Right renal pelvis (tissue), 4 donors: ENCODE results near the gene STEAP1. TPM values are rescaled to one million over a fixed set of nuclear protein-coding genes. Genes with fewer than 3 reads are reported as not detected.
"Not testable (repeated sequence)": the region's sequence is repeated elsewhere in the genome, so short reads cannot be mapped to it uniquely, and the experiment has no call there.

ENCODE experiments used
- DNase-seq, 4 donors: peaks; one replicate each; pipeline ENCODE4 v3.0.0-alpha.2; 2013; ENCODE audit warnings: low read depth in 4 of 4, low spot score in 3 of 4, missing footprints in 1 of 4
- polyA plus RNA-seq, 4 donors: library from polyadenylated mRNA; unstranded; fragments of 120-200 nt; gene quantifications; one replicate each; pipeline ENCODE4 v1.2.1, GENCODE V29; 2013; ENCODE audit not compliant: insufficient read length in 4 of 4

The STEAP1 gene
- polyA plus RNA-seq: 10 to 100 TPM; 11.0 to 13.6 (median 11.2) TPM

DNA sequence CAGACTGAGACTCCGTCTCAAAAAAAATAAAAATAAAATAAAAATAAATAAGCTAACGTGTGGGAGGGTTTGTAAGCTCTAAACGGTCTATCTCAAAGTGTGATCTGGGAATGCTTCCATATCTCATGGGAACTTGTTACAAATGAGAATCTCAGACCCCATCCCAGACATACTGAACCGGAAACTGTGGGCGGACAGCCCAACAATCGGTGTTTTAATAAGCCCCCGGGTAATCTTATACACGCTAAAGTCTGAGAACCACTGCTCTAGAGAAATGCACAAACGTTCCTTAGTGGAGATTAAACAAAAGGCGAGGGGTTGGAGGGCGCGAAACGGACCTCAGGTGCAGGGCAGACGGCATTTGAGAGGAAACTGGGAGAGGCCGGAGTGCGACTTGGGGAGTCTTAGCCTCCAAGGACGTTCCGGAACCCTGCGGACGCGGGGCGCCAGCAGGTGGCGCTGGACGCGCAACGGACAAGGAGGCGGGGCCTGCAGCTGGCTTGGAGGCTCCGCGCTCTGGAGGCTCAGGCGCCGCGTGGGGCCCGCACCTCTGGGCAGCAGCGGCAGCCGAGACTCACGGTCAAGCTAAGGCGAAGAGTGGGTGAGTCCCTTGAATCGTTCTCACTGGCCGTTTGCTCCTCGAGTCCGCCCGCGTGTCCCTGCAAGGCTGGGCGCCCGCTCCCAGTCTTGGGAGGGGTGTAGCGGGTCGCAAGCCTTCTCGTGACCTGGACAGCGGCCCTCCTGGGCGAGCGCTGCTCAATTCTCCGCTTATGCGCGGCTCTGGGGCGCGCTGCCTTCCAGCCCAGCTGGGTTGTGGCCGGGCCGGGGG lies at the start of gene STEAP1:
TSS of gene STEAP1 (plus strand) at position 527 of the 829 bp plus-strand sequence. CDS start 5,320 bp downstream, outside the sequence.
- DNase-seq: peak; percentile 69 to 84 (median 80)

DNA sequence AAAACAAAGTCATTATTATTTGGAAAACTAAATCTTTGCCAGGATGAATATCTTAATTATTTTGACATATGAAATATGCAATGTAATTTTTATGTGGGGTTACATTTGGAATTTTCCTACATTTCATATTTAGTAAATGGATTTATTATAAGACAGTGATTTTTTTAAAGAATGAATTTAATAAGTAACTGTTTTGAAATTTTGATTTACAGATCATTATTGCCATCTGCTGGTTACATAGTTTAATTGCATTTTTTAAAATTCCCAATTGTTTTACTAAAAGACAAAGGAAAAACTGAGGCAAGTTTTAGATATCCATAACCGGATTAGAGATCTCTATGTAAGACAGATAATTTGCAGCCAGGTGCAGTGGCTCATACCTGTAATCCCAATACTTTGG lies 39.3 kb upstream of the STEAP1 start:
- DNase-seq: not testable (repeated sequence)

DNA sequence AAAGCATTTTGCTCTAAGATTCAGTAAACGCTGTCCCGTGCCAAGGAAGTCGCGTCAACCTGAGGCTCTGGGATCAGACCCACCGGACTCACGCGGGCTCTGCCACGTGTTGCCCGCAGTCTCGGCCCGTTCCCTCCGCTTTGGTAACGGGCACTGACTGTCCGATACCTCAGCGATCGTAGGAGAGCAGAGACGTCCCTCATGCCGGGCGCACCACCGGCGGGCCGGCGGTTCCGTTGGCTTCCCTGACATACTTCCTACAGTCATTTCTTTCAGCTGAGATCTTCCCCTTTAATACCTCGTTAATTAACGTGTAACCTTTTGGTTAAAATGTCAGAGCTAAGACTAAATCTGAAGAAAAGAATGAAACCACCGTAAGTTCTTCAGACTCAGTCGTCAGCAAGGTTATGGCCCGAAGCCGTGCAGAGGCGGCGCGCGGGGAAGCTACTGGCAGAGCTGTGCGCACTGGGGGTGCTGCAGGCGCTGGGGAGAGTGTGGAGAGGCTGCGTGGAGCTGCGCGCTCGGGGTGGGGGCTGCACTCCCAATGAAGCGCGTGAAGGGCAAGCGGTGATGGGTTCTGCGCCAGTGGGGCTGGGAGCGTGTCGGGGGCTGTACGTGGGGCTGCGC lies 35.6 kb upstream of the STEAP1 start:
- not testable (repeated sequence) for DNase-seq

DNA sequence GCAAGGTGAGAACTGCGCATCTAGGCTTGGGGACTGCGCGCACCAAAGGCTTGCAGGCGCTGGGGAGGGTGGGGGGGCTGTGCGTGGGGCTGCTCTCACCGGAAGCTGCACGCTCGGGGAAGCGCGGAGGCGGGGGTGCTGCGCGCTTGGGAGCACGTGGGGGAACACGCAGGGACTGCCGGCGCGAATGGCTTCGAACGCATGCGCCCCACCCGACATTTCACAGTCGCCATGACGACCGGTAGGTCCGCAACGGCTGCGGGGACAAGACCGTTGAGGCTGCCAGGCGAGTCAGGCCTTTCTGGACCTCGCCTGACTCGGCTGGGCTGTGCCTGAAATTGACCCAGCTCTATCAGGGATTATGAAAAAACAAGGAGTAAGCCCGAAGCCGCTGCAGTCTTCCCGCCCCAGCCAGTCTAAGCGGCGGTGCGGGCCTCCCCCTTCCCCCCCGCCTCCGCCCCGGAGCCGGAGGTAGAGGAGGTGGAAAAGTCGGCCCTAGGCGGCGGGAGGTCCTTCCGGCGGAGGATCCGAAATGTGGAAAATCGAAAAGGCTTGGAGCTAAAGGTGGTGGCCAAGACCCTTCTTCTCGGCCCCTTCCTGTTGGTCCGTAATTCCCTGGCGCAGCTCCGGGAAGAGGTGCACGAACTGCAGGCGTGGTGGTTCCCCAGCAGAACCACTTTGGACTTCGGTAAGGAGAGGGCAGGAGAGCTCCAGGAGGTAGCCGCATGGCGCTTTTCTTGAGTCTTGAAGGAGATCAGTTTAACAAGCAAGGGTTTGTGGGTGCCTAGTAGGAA lies 34.9 kb upstream of the STEAP1 start:
- no peak for DNase-seq

DNA sequence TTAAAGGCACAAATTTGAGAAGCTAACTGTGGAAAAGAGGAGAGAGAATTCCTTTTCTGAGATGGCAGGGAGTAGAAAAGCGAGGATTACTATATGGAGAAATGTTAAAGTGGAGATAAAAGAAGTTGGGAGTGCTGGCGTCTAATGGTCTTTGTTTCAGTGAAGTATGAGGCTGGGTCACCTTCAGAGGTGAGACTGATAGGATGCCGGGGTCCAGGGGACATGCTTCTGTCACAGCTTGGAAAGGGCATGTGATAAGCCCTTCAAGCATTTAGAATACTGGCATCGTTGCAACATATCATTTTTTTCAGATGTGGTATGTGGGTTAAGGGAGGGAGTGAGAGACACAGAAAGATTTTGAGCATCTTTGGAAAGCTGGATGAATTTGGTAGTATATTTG lies 34.1 kb upstream of the STEAP1 start:
- not testable (repeated sequence) for DNase-seq

DNA sequence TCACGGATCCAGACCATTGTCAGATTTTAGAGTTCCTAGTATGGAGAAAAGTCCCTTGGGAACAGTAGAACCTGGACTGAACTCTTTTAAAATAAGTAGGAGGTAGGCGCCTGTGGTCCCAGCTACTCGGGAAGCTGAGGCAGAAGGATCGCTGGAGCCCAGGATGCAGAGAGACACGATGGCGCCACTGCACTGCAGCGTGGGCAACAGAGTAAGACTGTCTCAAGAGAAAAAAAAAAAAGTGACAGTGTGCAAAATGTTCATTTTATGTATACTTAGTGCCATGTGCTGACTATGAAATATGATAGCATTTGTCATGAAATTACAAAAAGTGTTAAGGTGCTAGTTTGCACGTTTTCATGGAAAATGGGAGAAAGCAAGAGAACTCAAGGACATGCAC lies 22.5 kb upstream of the STEAP1 start:
- DNase-seq: not testable (repeated sequence)

DNA sequence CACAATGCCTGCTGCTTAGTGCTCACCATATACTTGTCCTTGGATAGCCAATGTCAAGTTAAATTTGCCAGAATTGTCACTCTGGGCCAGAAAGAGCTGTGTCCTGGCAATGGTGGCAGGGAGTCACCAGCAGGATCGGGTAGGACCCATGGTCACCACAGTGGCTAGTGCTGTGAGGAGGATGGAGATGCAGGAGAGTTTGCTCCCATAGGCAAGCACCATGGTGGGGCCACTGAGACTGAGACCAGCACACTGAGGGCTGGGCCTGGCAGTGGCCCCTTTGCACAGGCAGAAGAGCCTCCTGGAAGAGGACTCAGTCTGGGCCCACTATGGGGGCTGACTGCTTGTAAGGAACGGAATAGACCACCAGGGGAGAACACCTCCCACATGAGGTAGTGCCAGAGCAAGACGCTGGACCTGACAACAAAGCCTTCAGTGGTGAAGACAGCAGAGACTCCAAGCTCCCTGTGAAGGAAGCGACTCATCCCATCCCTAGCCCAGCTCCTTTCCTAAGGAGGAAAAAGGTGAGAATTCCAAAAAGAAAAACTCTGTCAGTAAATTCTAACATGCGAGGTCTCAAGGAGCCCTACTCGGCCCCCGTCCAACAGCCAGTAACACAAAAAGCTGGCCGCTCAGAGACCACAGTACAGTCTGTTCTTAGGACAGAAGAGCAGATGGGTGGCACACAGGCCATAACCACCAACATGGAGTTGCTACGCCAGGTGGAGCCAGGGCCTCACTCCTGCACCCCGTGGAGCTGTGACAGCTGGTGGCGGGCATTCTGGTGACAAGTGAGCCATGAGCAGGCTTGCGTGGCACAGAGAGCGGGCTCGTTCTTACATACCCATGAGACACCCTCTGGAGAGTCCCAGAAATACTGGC lies 6.9 kb upstream of the STEAP1 start:
- not testable (repeated sequence) for DNase-seq

DNA sequence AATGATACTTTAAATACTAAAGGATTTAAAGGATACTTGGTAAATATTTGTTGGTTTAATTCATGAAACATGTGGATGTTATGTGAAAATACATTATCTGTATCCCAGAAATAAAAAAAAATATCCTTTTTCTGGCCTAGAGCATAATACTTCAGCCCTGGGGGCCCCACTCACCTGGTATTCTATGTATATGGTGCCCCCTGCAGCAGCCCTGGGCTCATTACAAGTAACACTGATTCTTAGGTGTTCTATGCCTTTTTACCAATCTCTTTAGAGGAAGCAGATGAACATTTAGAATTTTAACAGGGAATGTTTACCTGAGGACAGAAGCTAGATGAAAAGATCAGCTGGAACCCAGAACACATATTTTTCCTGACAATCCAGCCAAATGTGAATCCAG lies 4.8 kb upstream of the STEAP1 start:
- not testable (repeated sequence) for DNase-seq

DNA sequence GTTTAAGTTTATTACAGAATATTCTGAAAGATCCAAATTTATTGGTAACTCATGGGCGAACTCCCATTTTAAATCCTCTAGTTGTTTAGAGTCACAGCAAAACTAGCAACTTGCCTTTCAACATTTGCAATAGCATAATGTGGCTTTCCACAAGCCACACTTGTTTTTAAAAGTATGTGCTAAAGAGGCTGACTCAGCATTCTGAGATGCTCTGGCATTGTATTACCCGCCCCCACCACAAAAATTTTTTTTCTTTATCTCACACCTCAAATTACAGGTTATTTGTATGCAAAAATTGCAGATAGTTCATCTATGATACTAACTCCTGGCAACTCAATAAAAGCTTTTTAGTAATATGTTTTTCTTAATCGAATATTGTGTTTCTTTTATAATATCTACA lies 2.4 kb upstream of the STEAP1 start:
- not testable (repeated sequence) for DNase-seq

DNA sequence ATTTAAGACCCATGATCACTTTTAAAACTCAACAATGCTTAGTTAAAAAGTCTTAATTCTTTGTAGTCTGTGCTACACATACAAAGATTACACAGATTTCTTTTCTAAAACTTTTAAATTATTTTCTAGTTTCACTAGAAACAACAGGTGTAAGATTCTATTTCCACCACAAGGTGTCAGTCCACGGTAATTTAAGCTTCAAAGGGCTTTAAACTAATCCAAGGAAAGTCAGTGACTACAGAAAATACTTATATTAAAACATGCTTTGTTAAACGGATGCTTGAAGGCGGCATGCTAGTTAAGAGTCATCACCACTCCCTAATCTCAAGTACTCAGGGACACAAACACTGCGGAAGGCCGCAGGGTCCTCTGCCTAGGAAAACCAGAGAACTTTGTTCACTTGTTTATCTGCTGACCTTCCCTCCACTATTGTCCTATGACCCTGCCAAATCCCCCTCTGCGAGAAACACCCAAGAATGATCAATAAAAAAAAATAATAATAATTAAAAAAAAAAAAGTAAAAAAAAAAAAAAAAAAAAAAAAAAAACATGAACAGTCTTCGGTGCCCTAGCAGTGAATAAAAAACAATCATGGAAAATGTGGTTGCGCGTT lies 1.5 kb upstream of the STEAP1 start:
- peak in 2 of 4 donors; percentile 8 to 26 for DNase-seq

DNA sequence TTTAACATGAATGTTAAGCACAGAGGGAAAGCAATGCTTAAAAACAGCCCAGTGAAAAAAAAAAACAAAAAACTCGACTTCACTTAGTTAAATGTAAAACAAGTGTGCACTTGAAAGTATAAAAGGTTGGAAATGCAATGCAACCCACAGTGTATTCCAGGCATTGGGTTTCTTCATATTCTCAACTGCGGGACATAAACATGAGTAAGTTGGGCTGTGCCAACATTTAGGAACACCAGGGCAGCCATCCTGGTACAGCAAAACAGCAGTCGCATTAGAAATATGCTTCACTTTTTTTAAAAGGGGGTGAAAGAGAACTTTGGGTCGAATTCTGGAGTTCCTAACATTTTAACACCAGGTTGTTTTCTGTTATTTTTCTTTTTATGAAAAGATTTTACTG lies 937 bp downstream of the STEAP1 start:
- DNase-seq: no peak

DNA sequence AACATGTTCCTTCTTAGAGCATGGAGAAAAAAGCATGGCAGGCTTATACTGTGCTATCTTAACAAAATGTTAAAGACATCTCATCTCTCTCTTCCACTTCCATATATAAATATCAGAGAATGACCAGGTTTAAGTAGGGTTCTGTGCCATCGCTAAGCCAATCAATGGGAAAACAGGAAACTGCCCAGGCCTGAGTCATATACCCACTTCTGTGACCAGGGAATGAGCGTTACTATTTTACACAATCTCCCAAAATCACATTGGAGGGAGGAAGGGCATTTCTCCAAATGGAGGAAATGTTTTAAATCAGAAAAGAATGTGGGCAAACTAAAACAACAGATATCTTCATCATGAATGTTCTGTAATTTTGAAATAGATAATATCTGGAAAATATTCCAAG lies 3.1 kb downstream of the STEAP1 start:
- DNase-seq: not testable (repeated sequence)

DNA sequence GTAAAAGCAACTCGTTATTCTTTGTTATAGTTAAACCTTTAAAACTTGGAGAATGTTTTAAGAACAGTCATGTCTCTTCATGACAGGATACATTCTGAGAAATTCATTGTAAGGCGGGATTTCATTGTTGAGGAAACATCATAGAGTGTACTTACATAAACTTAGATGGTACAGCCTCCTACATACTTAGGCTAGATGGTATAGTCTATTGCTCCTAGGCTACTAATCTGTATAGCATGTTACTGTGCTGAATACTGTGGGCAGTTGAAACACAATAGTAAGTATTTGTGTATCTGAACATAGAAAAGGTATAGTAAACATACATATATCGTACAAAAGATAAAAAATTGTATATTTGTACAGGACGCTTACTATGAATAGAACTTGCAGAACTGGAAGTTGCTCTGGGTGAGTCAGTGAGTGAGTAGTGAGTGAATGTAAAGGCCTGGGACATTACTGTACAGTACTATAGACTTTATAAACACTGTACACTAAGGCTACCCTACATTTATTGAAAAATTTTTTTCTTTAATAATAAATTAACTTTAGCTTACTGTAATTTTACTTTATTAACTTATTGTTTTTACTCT lies 3.6 kb downstream of the STEAP1 start:
- not testable (repeated sequence) for DNase-seq

DNA sequence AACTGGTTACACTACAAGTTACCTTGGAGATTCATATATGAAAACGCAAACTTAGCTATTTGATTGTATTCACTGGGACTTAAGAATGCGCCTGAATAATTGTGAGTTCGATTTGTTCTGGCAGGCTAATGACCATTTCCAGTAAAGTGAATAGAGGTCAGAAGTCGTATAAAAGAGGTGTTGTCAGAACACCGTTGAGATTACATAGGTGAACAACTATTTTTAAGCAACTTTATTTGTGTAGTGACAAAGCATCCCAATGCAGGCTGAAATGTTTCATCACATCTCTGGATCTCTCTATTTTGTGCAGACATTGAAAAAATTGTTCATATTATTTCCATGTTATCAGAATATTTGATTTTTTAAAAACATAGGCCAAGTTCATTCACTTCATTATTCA lies 9.3 kb downstream of the STEAP1 start:
- DNase-seq: no peak

DNA sequence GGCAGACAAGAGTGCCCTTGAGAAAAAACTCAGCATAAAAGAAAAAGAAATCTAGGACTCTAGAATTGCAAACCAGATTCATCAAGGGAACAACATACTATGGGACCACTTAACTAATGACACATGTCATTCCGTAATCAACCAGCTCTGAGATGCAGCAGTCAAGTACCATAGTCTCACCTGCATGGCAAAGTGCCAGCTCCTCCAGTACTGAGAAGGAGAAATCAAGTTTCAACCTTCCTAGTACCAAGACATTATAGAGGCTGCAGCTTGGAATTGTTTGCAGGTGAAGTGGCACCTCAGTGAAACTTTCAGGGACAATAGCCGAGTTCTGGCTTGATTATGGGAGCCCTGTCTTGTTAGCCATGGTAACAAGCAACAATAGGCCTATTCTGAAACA lies 11.5 kb downstream of the STEAP1 start:
- DNase-seq: no peak

DNA sequence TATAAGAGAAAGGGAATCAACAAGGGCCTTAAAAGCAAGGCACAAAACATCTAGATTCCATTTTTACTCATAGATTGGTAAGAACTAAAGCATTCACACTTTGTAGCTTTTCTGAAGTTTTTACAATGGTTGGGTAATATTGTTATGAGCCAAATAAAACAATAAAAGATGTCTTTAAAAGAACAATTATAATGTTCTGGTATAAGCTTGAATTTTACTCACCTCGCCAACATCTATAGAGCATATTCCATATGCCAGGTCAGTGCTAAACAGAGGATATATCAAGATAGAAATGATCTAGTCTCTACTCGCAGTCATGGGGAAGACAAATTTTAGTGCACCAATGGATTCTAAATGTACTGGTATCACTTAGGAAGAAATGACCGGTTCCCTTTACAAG lies 11.9 kb downstream of the STEAP1 start:
- DNase-seq: no peak

DNA sequence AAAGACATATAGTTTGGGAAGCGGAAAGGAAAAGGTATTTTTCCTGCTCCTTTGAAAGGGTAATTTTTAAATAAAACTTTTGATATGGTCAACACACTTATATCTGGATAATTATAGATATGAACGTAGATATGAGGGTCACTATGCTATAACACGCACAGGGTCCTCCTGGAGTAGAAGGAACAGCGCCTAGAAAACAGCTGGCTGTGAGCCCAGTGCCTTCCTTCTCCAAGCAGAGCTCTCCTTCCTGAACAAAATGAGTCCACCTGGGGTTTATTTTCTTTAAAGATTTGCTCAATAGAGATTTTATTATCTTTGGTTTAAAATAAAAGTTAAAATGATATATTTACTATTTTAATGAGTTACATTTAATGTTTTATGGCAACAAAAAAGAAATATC lies 13.1 kb downstream of the STEAP1 start:
- DNase-seq: no peak

DNA sequence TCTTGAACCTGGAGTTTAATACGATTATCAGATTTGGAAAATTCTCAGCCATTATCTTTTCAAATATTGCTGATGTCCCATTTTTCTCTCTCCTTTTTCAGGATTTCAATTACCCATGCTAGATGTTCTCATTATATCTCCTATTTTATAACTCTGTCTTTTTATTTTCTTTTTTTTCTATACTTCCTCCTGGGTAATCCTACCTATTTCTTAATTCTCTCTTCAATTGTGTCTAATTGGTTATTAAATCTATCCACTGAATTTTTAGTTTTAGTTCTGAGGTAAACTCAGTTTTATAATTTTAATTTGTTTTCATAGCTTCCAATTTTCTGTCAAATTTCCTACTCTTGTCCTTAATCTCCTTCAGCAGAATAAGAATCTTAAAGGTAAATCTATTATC lies 15.6 kb downstream of the STEAP1 start:
- no peak for DNase-seq

DNA sequence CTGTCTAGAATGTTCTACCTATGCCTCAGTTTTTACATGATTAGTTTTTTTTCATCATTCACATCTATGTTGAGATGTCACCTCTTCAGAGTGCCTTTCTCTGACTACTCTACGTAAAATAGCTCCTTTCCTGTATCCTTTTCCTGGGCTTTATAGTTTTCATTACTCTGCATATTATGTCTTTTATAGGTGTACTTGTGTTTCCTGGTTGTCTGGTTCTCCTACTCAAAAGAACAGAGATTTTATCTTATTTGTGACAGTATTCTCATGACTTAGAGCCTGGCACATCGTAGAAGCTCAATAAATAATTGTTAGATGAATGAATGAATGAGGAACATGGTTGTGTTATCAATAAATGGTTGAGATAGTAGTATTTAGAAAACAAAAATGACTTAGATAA lies 17.9 kb downstream of the STEAP1 start:
- DNase-seq: no peak
